Islet precursor cell (in vitro differentiated cells): ENCODE measurements around the gene CCDC32.
"Not testable (repeated sequence)": the region's sequence is repeated elsewhere in the genome, so short reads cannot be mapped to it uniquely, and the experiment has no call there.

ENCODE experiments used
- DNase-seq: peaks from one replicate; pipeline ENCODE4 v3.0.0-alpha.2; 2018

Gene CCDC32

GRCh38 chr15:40564591-40565332 lies at the start of gene CCDC32:
TSS of gene CCDC32 (minus strand) at chr15:40565042. CDS start at chr15:40563015, 2,027 bp downstream.
- DNase-seq: peak; percentile 100

DNA sequence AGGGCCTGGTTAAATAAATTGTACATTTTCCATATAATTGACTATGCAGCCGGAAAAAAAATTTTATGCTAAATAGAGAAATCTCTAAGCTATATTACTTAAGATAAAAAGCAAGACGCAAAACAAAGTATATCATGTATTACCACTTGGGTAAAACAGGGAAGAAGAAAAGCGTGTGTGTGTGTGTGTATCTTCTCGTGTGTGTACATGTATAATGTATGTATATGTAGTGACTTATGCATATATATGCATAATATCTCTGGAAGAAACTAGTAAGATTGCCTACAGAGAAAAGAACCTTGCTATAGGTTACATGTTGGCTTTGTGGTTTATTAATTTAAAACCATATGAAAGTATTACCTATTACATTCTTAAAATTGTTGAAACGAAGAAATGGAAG lies 48.2 kb upstream of the CCDC32 start:
- no peak for DNase-seq

DNA sequence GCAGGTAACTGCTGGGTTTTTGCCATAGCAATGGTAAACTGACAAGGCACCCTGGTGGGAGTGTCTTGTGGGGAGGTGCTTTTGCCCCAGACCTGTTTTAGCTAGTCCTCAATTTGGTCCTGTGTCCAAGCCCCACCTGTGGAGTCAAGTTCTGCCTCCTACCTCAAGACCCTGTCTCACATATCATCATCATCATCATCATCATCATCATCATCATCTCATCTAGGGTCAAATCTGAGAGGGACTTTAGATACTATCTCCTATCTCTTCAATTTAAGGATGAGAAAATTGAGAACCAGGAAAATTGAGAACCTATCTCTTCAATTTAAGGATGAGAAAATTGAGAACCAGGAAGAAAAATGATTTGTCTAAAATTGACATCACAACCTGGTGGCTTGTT lies 39.1 kb upstream of the CCDC32 start:
- no peak for DNase-seq

DNA sequence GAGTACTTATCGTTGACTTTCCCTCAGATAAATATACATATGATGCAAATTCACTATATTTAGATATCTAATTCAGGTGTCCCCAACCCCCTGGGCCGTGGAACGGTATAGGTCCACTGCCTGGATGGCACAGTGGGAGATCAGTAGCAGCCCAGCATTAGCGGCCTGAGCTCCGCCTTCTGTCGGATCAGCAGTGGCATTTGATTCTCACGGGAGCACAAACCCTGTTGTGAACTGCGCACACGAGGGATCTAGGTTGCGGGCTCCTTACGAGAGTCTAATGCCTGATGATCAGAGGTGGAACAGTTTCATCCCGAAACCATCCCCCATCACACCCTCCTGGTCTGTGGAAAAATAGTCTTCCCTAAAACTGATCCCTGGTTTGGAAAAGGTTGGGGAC lies 36.1 kb upstream of the CCDC32 start:
- no peak for DNase-seq

GRCh38 chr15:40598672-40599071 lies 33.8 kb upstream of the CCDC32 start:
- DNase-seq: no peak

- DNase-seq: no peak
Observed at GRCh38 chr15:40598126-40598525, 33.3 kb upstream of the CCDC32 start.

DNA sequence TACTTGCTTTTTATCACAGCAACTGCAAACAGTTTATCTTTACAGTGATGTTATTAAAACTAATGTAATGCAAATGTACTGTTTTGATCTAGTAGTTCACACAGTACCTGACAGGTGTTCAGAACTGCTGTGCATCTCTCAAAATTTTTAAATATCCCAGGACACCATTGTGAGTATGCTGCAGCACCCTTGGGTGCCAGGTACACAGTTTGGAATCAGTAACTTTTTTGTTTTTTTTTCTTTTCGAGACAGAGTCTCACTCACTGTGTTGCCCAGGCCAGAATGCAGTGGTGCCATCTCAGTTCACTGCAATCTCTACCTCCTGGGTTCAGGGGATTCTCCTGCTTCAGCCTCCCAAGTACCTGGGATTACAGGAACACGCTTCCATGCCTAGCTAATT lies 32.2 kb upstream of the CCDC32 start:
- DNase-seq: no peak

DNA sequence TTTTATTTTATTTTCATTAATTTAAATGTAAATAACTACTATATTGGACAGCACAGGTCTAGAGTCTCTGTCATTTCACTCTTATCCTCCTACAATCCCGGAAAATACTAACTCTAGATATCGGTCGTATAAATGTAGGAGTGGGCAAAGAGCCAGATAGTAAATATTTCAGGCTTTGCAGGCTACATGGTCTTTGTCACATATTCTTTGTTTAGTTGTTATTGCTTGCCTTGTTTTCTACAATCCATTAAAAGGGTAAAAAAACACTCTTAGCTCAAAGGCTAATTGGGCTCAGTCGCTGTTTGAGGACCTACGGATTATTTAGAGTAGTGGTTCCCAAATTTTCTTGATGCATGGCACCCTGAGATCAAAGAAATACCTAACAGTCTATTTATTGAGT lies 30.9 kb upstream of the CCDC32 start:
- no peak for DNase-seq

DNA sequence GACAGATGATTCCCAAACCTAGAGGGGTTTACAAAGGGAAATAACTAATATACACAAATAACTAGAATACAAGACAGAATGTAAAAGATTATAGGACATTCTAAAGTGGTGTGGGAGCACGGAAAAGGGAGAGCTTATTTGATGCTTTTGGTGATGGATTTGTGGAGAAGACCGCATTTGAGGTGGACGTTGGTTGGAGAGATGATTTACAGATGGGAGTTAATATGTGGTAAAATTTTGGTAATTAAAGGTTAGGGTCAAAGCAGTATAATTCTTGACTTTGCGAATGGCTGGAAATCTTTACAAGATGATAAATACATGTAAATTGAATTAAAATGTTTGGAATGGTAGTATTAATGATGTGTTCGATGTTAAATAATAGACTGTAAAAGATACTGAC lies 30.4 kb upstream of the CCDC32 start:
- no peak for DNase-seq

- DNase-seq: peak; percentile 84
Observed at GRCh38 chr15:40594429-40594836, 29.6 kb upstream of the CCDC32 start.

- DNase-seq: peak; percentile 97
Observed at GRCh38 chr15:40593588-40594428, 29.0 kb upstream of the CCDC32 start, which contains the start of gene KNL1. TSS of gene KNL1 (plus strand) at chr15:40594249. CDS start at chr15:40602932, 8,683 bp downstream.

- DNase-seq: no peak
Observed at GRCh38 chr15:40593165-40593564, 28.3 kb upstream of the CCDC32 start.

DNA sequence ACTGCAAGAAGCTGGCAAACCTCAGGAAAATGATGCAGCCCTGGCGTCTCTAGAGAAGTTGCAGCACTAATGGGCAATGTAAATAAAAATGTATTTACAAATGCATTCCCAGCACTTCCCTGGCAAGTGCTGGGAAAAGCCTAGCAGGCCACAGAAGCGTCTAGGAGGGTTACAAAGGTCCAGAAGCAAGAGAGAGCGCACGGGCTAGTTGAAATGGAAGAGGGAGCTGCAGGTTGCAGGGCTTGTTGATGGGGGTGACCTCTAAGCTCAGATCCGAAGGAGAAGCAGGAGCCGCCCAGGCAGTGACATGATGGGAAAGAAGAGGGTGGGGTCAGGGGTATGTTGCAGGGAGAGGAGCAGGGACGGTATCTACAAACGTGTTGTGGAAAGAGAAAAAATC lies 26.5 kb upstream of the CCDC32 start:
- no peak for DNase-seq

- DNase-seq: no peak
Observed at GRCh38 chr15:40590667-40591050, 25.8 kb upstream of the CCDC32 start.

DNA sequence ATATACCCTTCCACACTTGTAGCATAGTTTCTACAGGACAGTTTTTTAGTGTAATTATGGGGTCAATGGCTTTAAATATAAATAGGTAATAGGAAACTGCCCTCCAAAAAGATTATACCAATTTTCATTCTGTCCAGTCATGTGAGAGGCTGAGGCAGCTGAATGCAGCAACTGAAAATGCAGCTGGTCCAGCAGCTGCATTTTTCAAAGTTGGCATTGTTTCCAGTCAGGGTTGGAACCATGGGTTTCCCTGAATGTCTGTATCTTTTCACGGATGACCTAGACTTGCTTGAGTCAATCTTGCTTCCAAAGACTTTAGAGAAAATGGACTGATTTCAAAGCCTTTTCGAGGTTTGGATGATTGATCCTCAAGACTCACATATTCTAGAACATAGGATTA lies 19.3 kb upstream of the CCDC32 start:
- no peak for DNase-seq

GRCh38 chr15:40582726-40583246 lies 17.9 kb upstream of the CCDC32 start:
- no peak for DNase-seq

DNA sequence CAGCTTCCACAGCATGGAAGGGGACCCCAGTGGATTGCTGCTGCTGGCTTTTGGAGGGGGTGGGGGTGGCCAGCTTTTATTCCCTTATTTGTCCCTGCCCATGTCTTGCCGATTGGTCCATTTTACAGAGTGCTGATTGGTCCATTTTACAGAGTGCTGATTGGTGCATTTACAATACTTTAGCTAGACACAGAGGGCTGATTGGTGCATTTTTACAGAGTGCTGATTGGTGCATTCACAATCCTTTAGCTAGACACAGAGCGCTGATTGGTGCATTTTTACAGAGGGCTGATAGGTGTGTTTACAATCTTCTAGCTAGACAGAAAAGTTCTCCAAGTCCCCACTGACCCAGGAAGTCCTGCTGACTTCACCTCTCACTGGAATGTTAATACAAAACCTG lies 17.0 kb upstream of the CCDC32 start:
- DNase-seq: not testable (repeated sequence)

DNA sequence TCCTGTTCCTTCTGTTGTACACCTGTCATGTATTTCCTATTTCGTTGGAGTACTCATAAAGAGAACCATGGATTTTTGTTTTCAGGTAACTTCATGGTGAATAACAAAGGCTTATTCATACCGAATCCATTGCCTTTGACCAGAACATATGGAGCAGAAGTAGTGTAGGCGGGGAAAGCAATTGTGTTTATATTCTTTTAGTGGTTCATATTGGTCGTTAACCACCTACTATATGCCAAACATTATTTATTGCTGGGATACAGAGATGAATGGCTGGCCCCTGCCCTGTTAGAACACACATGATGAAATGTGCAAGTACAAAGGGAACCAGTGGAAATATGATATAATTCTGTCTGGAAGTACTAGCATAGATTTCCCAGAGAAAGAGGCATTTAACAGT lies 14.1 kb upstream of the CCDC32 start:
- no peak for DNase-seq

- not testable (repeated sequence) for DNase-seq
Observed at GRCh38 chr15:40576914-40577313, 12.1 kb upstream of the CCDC32 start.

- no peak for DNase-seq
Observed at GRCh38 chr15:40575113-40575512, 10.3 kb upstream of the CCDC32 start.

DNA sequence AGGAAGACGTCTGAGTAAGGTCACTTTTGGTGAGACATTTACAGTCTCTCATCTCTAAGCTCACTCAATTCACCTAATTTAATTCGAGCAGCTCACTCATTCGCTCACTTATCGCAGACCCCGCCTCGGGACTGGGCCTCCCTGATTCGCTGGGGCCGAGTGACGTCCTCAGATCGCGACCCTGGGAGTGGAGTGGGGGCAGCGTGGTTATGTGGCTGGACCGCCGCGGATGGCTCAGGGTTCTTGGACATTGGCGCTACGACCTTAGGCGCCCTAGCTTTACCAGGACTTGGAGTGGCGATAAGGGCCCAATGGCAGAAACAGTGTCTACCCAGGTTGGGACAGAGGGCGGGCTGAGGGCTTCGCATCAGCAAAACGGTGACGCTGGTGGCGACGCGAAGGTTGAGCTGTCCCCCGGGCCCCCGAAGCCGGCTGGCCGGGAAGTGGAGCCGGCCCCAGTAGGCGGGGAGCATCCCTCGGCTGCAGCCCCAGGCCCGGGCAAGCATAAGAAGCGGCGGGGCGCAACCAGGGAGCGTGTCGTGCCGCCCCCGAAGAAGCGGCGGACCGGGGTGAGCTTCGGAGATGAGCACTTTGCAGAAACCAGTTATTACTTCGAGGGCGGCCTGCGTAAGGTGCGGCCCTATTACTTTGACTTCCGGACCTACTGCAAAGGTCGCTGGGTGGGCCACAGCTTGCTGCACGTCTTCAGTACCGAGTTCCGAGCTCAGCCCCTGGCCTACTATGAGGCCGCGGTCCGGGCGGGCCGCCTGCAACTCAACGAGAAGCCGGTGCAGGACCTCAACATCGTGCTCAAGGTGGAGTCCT lies 4.5 kb upstream of the CCDC32 start, which contains the start of gene RPUSD2:
RPUSD2 (plus strand) TSS at position 171 of the 825 bp plus-strand sequence; CDS start at position 210, 39 bp downstream.
- peak; percentile 96 for DNase-seq

GRCh38 chr15:40567111-40567510 lies 2.3 kb upstream of the CCDC32 start:
- peak; percentile 71 for DNase-seq
